HG03432 (cell line): ENCODE measurements around the gene ZNF831.

Experiments used
- ATAC-seq: cut with Tn5 transposase; IDR thresholded peaks from one replicate; pipeline ENCODE4 v1.9.1; 2021; ENCODE audit warnings: mild to moderate bottlenecking, moderate library complexity; ENCODE audit not compliant: unreplicated experiment

ZNF831 gene

GRCh38 chr20:59154317-59155013, 9.2 kb upstream of the ZNF831 start:
- no peak for ATAC-seq

GRCh38 chr20:59157064-59157463, 6.6 kb upstream of the ZNF831 start:
- ATAC-seq, result no peak

GRCh38 chr20:59157531-59157930, 6.1 kb upstream of the ZNF831 start:
- no peak for ATAC-seq

- no peak for ATAC-seq
These were observed 5.6 kb upstream of the ZNF831 start for GRCh38 chr20:59157961-59158541.

GRCh38 chr20:59158673-59159072, 4.9 kb upstream of the ZNF831 start:
- ATAC-seq, result no peak

- no peak for ATAC-seq
These were observed 4.5 kb upstream of the ZNF831 start for GRCh38 chr20:59159091-59159490.

GRCh38 chr20:59159493-59160376, 3.9 kb upstream of the ZNF831 start:
- ATAC-seq, result no peak

- ATAC-seq, result no peak
These were observed 3.1 kb upstream of the ZNF831 start for GRCh38 chr20:59160389-59161115.

- no peak for ATAC-seq
These were observed 1.9 kb upstream of the ZNF831 start for GRCh38 chr20:59161721-59162120.

- ATAC-seq, result no peak
These were observed 1.2 kb downstream of the ZNF831 start for GRCh38 chr20:59164686-59165391.

GRCh38 chr20:59165396-59165795, 1.8 kb downstream of the ZNF831 start:
- no peak for ATAC-seq

GRCh38 chr20:59165891-59166709, 2.5 kb downstream of the ZNF831 start:
- no peak for ATAC-seq

GRCh38 chr20:59170406-59171349, 7.1 kb downstream of the ZNF831 start:
- no peak for ATAC-seq

- no peak for ATAC-seq
These were observed 8.4 kb downstream of the ZNF831 start for GRCh38 chr20:59171986-59172385.

GRCh38 chr20:59173938-59174491, 10.4 kb downstream of the ZNF831 start:
- no peak for ATAC-seq

GRCh38 chr20:59175002-59175401, 11.4 kb downstream of the ZNF831 start:
- ATAC-seq, result no peak

- ATAC-seq, result no peak
These were observed 12.2 kb downstream of the ZNF831 start for GRCh38 chr20:59175861-59176260.

GRCh38 chr20:59176812-59177211, 13.2 kb downstream of the ZNF831 start:
- ATAC-seq, result no peak
